ENCODE measurements around the gene CPNE2. TPM values are rescaled to one million over a fixed set of nuclear protein-coding genes. Genes with fewer than 3 reads are reported as not detected.
"Not testable (repeated sequence)": the region's sequence is repeated elsewhere in the genome, so short reads cannot be mapped to it uniquely, and the experiment has no call there.

CPNE2 gene
- polyA plus RNA-seq, 1 donor (not counting 4 experiments of a cell fraction or from before 2014, with no cell fraction given) = 26.5 TPM

DNA sequence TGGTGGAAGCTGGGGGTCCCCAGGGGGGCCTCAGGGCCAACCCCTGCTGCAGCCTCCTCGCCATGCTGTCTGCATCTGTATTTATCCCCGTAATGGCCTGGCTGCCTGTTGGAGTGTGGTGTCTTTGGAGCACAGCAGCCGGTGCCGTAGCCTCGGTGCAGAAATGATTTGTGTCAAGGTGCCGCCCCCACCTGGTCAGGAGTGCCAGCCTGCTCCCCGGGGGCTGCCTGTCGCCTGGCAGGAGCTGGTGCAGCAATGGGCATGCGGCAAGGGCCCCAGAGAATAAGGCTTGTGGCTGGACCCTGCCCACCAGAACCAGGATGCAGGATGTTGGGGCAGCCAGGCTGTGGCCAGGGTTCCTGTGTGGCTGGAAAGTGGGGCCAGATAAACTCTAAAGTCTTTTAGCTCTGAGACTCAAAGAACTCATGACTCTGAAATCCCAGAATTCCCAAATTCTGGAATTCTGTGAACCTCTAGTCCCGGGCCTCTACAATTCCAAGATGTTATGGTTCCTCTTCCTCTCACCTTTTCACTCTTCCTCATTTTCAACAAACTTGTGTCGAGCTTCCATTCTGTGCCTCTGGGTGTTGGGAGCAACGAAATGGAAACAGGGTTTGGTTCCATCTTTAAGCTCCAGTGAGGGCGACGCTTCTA lies 5.9 kb downstream of the CPNE2 start:
- H3K27me3 ChIP-seq (ENCODE audit: control insufficient read depth, extremely low read depth, insufficient read depth, low read length) = no peaks in the 10 kb centered on the region
- H3K4me3 ChIP-seq (ENCODE audit: control insufficient read depth in 2 of 3, extremely low read depth in 1 of 3, insufficient read depth in 2 of 3, low read depth in 1 of 3, low read length in 3 of 3) = no peak overlapping the region
- H3K4me2 ChIP-seq (ENCODE audit: control insufficient read depth, extremely low read depth, insufficient read depth, low read depth, low read length) = no peak overlapping the region
- dilution Hi-C loops (cut with MboI; ENCODE audit: extremely low pct_ligation_motif_present, low sequenced_read_pairs) = no loop called here
- FAIRE-seq (no peak), DNase-seq (ENCODE audit: low read depth, low spot score) (no peak)
- TF ChIP-seq, protein P1, sequence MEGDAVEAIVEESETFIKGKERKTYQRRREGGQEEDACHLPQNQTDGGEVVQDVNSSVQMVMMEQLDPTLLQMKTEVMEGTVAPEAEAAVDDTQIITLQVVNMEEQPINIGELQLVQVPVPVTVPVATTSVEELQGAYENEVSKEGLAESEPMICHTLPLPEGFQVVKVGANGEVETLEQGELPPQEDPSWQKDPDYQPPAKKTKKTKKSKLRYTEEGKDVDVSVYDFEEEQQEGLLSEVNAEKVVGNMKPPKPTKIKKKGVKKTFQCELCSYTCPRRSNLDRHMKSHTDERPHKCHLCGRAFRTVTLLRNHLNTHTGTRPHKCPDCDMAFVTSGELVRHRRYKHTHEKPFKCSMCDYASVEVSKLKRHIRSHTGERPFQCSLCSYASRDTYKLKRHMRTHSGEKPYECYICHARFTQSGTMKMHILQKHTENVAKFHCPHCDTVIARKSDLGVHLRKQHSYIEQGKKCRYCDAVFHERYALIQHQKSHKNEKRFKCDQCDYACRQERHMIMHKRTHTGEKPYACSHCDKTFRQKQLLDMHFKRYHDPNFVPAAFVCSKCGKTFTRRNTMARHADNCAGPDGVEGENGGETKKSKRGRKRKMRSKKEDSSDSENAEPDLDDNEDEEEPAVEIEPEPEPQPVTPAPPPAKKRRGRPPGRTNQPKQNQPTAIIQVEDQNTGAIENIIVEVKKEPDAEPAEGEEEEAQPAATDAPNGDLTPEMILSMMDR (optimal IDR thresholded peaks at IDR 0.05 in 1 of 3, IDR thresholded peaks at IDR 0.05 in 1 of 3, conservative IDR thresholded peaks at IDR 0.05 in 1 of 3; ENCODE audit: extremely low read depth in 1 of 3, insufficient read depth in 2 of 3, low read length in 3 of 3) = peak in 1 of 3 experiments; percentile 35
- TF ChIP-seq EZH2 (IDR thresholded peaks at IDR 0.05; ENCODE audit: low read length) = no peak
- no peaks in the 10 kb centered on the region for H4K20me1 ChIP-seq (ENCODE audit: control insufficient read depth, extremely low read depth, insufficient read depth, low read length)
- H3K9me3 ChIP-seq (ENCODE audit: control insufficient read depth, low read depth, low read length) = no peaks in the 10 kb centered on the region
- H3K79me2 ChIP-seq (ENCODE audit: control insufficient read depth, insufficient read depth, low read length) = peaks cover 7% of the 10 kb centered on the region
- no peaks in the 10 kb centered on the region for H3K9me1 ChIP-seq (ENCODE audit: control insufficient read depth, extremely low read depth, insufficient read depth, low read length)
- H3K36me3 ChIP-seq (ENCODE audit: control insufficient read depth in 2 of 2, extremely low read depth in 1 of 2, insufficient read depth in 2 of 2, low read length in 2 of 2) = peaks cover 0 to 2% of the 10 kb centered on the region in 2 experiments
- no peak overlapping the region for H3K9ac ChIP-seq (ENCODE audit: control insufficient read depth, extremely low read depth, insufficient read depth, low read length)
- no peak overlapping the region for H2AFZ ChIP-seq (ENCODE audit: control insufficient read depth, low read length)
- H3K4me1 ChIP-seq (ENCODE audit: control insufficient read depth, extremely low read depth, insufficient read depth, low read length) = peaks cover 10% of the 10 kb centered on the region
- no peak overlapping the region for H3K27ac ChIP-seq (ENCODE audit: control insufficient read depth, insufficient read depth, low read length)

DNA sequence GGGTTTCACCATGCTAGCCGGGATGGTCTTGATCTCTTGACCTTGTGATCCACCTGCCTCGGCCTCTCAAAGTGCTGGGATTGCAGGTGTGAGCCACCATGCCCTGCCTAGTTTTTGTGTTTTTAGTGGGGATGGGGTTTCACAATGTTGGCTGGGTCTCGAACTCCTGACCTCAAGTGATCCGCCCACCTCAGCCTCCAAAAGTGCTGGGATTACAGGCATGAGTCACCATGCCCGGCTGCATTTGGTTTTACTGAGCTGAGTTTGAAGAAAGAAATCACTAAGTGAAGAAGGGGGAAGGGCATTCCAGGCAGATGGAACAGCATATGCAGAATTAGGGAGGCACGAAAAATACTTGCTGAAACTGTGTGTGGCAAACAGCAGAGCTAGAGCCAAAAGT lies 7.6 kb downstream of the CPNE2 start:
- H3K4me2 ChIP-seq (ENCODE audit: control insufficient read depth, extremely low read depth, insufficient read depth, low read depth, low read length); H3K79me2 ChIP-seq (ENCODE audit: control insufficient read depth, insufficient read depth, low read length); H4K20me1 ChIP-seq (ENCODE audit: control insufficient read depth, extremely low read depth, insufficient read depth, low read length); H3K27ac ChIP-seq (ENCODE audit: control insufficient read depth, insufficient read depth, low read length); H3K4me3 ChIP-seq (ENCODE audit: control insufficient read depth in 2 of 3, extremely low read depth in 1 of 3, insufficient read depth in 2 of 3, low read depth in 1 of 3, low read length in 3 of 3); H2AFZ ChIP-seq (ENCODE audit: control insufficient read depth, low read length); DNase-seq (ENCODE audit: low read depth, low spot score); dilution Hi-C loops (cut with MboI; ENCODE audit: extremely low pct_ligation_motif_present, low sequenced_read_pairs); H3K9me1 ChIP-seq (ENCODE audit: control insufficient read depth, extremely low read depth, insufficient read depth, low read length); H3K9me3 ChIP-seq (ENCODE audit: control insufficient read depth, low read depth, low read length); H3K36me3 ChIP-seq (ENCODE audit: control insufficient read depth in 2 of 2, extremely low read depth in 1 of 2, insufficient read depth in 2 of 2, low read length in 2 of 2); H3K9ac ChIP-seq (ENCODE audit: control insufficient read depth, extremely low read depth, insufficient read depth, low read length); H3K27me3 ChIP-seq (ENCODE audit: control insufficient read depth, extremely low read depth, insufficient read depth, low read length); H3K4me1 ChIP-seq (ENCODE audit: control insufficient read depth, extremely low read depth, insufficient read depth, low read length): not testable (repeated sequence)
- FAIRE-seq = peak; percentile 26

DNA sequence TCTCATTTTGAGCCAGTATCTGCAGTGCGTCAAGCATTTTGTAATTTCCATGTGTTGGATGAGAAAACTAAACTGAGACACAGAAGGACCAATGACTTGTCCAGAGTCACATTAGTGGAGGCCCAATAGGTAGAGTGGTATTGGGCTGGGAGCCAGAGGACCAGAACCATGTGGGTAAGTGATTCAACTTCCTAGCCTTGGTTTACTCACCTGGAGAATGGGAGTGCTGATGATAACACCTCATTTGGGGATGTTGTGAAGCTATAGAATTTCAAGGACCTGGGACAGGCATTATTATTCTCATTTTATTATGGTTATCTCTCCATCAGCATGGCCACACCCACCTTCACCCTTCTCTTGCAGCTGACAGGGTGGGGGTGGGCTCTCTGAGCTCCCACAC lies 8.1 kb downstream of the CPNE2 start:
- H3K27me3 ChIP-seq (ENCODE audit: control insufficient read depth, extremely low read depth, insufficient read depth, low read length) = no peaks in the 10 kb centered on the region
- no peaks in the 10 kb centered on the region for H4K20me1 ChIP-seq (ENCODE audit: control insufficient read depth, extremely low read depth, insufficient read depth, low read length)
- no peak for FAIRE-seq
- dilution Hi-C loops (cut with MboI; ENCODE audit: extremely low pct_ligation_motif_present, low sequenced_read_pairs) = no loop called here
- H3K36me3 ChIP-seq (ENCODE audit: control insufficient read depth in 2 of 2, extremely low read depth in 1 of 2, insufficient read depth in 2 of 2, low read length in 2 of 2) = no peaks in the 10 kb centered on the region
- no peak overlapping the region for H3K9ac ChIP-seq (ENCODE audit: control insufficient read depth, extremely low read depth, insufficient read depth, low read length)
- no peak overlapping the region for H2AFZ ChIP-seq (ENCODE audit: control insufficient read depth, low read length)
- TF ChIP-seq, protein P1 (optimal IDR thresholded peaks at IDR 0.05 in 1 of 3, IDR thresholded peaks at IDR 0.05 in 1 of 3, conservative IDR thresholded peaks at IDR 0.05 in 1 of 3; ENCODE audit: extremely low read depth in 1 of 3, insufficient read depth in 2 of 3, low read length in 3 of 3) = no peak
- no peak for TF ChIP-seq EZH2 (IDR thresholded peaks at IDR 0.05; ENCODE audit: low read length)
- DNase-seq (ENCODE audit: low read depth, low spot score) = no peak
- no peaks in the 10 kb centered on the region for H3K9me1 ChIP-seq (ENCODE audit: control insufficient read depth, extremely low read depth, insufficient read depth, low read length)
- no peak overlapping the region for H3K4me3 ChIP-seq (ENCODE audit: control insufficient read depth in 2 of 3, extremely low read depth in 1 of 3, insufficient read depth in 2 of 3, low read depth in 1 of 3, low read length in 3 of 3)
- peaks cover 7% of the 10 kb centered on the region for H3K4me1 ChIP-seq (ENCODE audit: control insufficient read depth, extremely low read depth, insufficient read depth, low read length)
- H3K9me3 ChIP-seq (ENCODE audit: control insufficient read depth, low read depth, low read length) = no peaks in the 10 kb centered on the region
- no peak overlapping the region for H3K27ac ChIP-seq (ENCODE audit: control insufficient read depth, insufficient read depth, low read length)
- H3K4me2 ChIP-seq (ENCODE audit: control insufficient read depth, extremely low read depth, insufficient read depth, low read depth, low read length) = no peak overlapping the region
- H3K79me2 ChIP-seq (ENCODE audit: control insufficient read depth, insufficient read depth, low read length) = no peaks in the 10 kb centered on the region

Data from keratinocyte (primary cell).